ENCODE measurements around the gene JAZF1. TPM values are rescaled to one million over a fixed set of nuclear protein-coding genes. Genes with fewer than 3 reads are reported as not detected.

Gene JAZF1
- total RNA-seq, 4 donors from 2014 or later, result 29.3 to 33.8 (median 30.1) TPM

GRCh38 chr7:27802999-27803398, 377.6 kb downstream of the JAZF1 start:
- intact Hi-C loops (cut with DNase I), result no loop called here

GRCh38 chr7:27799212-27799611, 381.4 kb downstream of the JAZF1 start:
- Histone ChIP-seq H3K27ac (replicated peaks in 1 of 4) (no peak overlapping the region), H3K36me3 (peaks cover 16 to 53% (median 35%) of the 10 kb centered on the region in 4 donors)
- 95% methylated on average over 2 of the region's 2 CpGs for WGBS

More at GRCh38 chr7:27802999-27803398, 377.6 kb downstream of the JAZF1 start:
- no peak for DNase-seq (ENCODE audit: extremely low spot score)
- no peaks in the 10 kb centered on the region for H3K27me3 ChIP-seq
- 87% methylated on average over 2 of the region's 2 CpGs for WGBS
- H3K4me1 ChIP-seq, result peaks cover 1 to 2% (median 2%) of the 10 kb centered on the region in 4 donors
- peak overlapping the region in 1 of 4 donors; percentile 10 for H3K27ac ChIP-seq (replicated peaks in 1 of 4)
- TF ChIP-seq EP300 (IDR thresholded peaks at IDR 0.05) (no peak), POLR2A (IDR thresholded peaks at IDR 0.05; ENCODE audit: low read depth) (no peak), POLR2AphosphoS5 (IDR thresholded peaks at IDR 0.05) (no peak), CTCF (IDR thresholded peaks at IDR 0.05) (no peak)
- no peak overlapping the region for H3K4me3 ChIP-seq
- H3K9me3 ChIP-seq, result no peaks in the 10 kb centered on the region
- peaks cover 0 to 28% (median 8%) of the 10 kb centered on the region in 4 donors for H3K36me3 ChIP-seq

GRCh38 chr7:27795977-27796376, 384.6 kb downstream of the JAZF1 start:
- no peak overlapping the region for H3K4me3 ChIP-seq
- no peaks in the 10 kb centered on the region for H3K9me3 ChIP-seq
- H3K4me1 ChIP-seq, result no peaks in the 10 kb centered on the region
- intact Hi-C loops (cut with DNase I), result no loop called here
- DNase-seq (ENCODE audit: extremely low spot score), result no peak
- no peaks in the 10 kb centered on the region for H3K27me3 ChIP-seq
- H3K27ac ChIP-seq (replicated peaks in 1 of 4), result no peak overlapping the region
- 97% methylated on average over 1 of the region's 1 CpG for whole genome bisulfite sequencing
- H3K36me3 ChIP-seq, result peaks cover 36 to 66% (median 52%) of the 10 kb centered on the region in 4 donors
- TF ChIP-seq EP300 (IDR thresholded peaks at IDR 0.05) (no peak), CTCF (IDR thresholded peaks at IDR 0.05) (no peak), POLR2AphosphoS5 (IDR thresholded peaks at IDR 0.05) (no peak)

More at GRCh38 chr7:27799212-27799611, 381.4 kb downstream of the JAZF1 start:
- H3K27me3 ChIP-seq, result no peaks in the 10 kb centered on the region
- TF ChIP-seq POLR2A (IDR thresholded peaks at IDR 0.05; ENCODE audit: low read depth) (no peak), CTCF (IDR thresholded peaks at IDR 0.05) (no peak)
- no peak overlapping the region for H3K4me3 ChIP-seq
- H3K4me1 ChIP-seq, result no peaks in the 10 kb centered on the region
- H3K9me3 ChIP-seq, result no peaks in the 10 kb centered on the region
- no peak for DNase-seq (ENCODE audit: extremely low spot score)
- intact Hi-C loops (cut with DNase I), result no loop called here

GRCh38 chr7:27793780-27794179, 386.8 kb downstream of the JAZF1 start:
- Histone ChIP-seq H3K4me1 (no peaks in the 10 kb centered on the region), H3K36me3 (peaks cover 36 to 68% (median 50%) of the 10 kb centered on the region in 4 donors), H3K4me3 (no peak overlapping the region), H3K27ac (replicated peaks in 1 of 4) (no peak overlapping the region), H3K9me3 (no peaks in the 10 kb centered on the region), H3K27me3 (no peaks in the 10 kb centered on the region)
- 57% methylated on average over 1 of the region's 1 CpG for WGBS
- no peak for DNase-seq (ENCODE audit: extremely low spot score)
- intact Hi-C loops (cut with DNase I), result no loop called here
- no peak for TF ChIP-seq POLR2A (IDR thresholded peaks at IDR 0.05; ENCODE audit: low read depth)
- no peak for TF ChIP-seq CTCF (IDR thresholded peaks at IDR 0.05)

GRCh38 chr7:27788437-27788836, 392.2 kb downstream of the JAZF1 start:
- H3K36me3 ChIP-seq, result peaks cover 15 to 63% (median 40%) of the 10 kb centered on the region in 4 donors
- DNase-seq (ENCODE audit: extremely low spot score), result no peak
- H3K27me3 ChIP-seq, result no peaks in the 10 kb centered on the region
- TF ChIP-seq EP300 (IDR thresholded peaks at IDR 0.05), result no peak
- no peak overlapping the region for H3K4me3 ChIP-seq
- no peak overlapping the region for H3K27ac ChIP-seq (replicated peaks in 1 of 4)
- intact Hi-C loops (cut with DNase I), result loop anchor here (10.0 kb wide), 1 partner anchor 584 kb away; the partner anchor contains the start of gene HOXA13
- peaks cover 0 to 3% (median under 1%) of the 10 kb centered on the region in 4 donors for H3K4me1 ChIP-seq
- H3K9me3 ChIP-seq, result no peaks in the 10 kb centered on the region
